Mammary microvascular endothelial cell (primary cell): Measurements from ENCODE around the gene TTC29. TPM values are rescaled to one million over a fixed set of nuclear protein-coding genes. Genes with fewer than 3 reads are reported as not detected.

ENCODE experiments used
- total RNA-seq: library from RNA; depleted of rRNA; stranded (reverse); fragments of >200 nt; gene quantifications from 2 replicates; pipeline ENCODE4 v1.2.3, GENCODE V29; 2015

Gene TTC29, protein sequence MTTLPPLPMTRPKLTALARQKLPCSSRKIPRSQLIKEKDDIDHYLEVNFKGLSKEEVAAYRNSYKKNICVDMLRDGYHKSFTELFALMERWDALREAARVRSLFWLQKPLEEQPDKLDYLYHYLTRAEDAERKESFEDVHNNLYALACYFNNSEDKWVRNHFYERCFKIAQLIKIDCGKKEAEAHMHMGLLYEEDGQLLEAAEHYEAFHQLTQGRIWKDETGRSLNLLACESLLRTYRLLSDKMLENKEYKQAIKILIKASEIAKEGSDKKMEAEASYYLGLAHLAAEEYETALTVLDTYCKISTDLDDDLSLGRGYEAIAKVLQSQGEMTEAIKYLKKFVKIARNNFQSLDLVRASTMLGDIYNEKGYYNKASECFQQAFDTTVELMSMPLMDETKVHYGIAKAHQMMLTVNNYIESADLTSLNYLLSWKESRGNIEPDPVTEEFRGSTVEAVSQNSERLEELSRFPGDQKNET
- total RNA-seq: 0.07 TPM in 1 of 2 replicates, not detected in the other

DNA sequence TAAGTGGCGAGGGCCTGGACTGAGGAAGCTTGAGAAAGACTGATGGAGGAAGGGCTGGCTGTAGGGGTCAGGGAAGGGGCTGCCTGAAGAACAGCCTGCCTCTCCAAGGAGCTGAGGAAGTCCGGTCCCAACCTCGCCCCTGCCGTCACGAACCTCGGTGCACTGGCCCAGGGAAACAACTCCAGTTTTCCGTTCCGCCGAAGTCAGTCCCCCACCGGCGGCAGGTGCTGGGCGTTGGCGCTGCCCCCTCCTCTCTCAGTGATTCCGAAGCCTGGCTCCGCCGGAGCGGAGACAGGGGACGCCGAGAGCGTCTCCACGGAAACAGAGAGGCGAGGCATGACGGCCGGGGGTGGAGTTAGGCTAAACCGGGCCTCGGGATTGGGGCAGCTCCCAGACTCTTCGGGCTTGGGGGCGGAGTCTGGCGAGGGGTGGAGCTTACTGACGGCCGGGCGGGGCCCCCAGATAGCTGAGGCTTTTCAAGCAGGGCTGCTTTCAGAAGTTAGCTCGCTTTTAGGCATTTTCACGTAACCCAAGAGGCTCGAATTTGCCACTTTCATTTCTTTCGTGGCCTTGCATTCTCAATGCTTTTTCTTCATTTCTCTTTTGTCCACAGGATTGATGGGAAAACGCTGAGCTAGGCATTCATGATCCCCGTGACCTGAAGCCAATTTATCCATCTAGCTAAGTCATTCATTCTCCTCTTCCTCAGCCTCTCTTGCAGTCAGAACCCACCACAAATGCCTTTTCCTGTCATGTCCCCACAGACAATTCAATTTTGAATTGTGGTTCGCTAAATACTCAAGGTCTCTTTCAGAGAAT lies at the start of gene TTC29:
TSS of gene TTC29 (minus strand) at position 309 of the 819 bp plus-strand sequence. CDS start 5,969 bp downstream, outside the sequence.

